IPS-18c (cell line): ENCODE results near the gene CPD.
"Not testable (repeated sequence)": the region's sequence is repeated elsewhere in the genome, so short reads cannot be mapped to it uniquely, and the experiment has no call there.

ENCODE experiments used
- H3K4me3 ChIP-seq: 2 replicates; pipeline ENCODE4 v1.7.0; 2013; ENCODE audit warnings: low read depth, mild to moderate bottlenecking, low read length, moderate library complexity; ENCODE audit not compliant: insufficient read depth
- H3K9me3 ChIP-seq: one replicate; pipeline ENCODE4 v1.6.1; 2013; ENCODE audit warnings: mild to moderate bottlenecking, low read length, moderate library complexity; ENCODE audit not compliant: control insufficient read depth, insufficient read depth

The CPD gene

DNA sequence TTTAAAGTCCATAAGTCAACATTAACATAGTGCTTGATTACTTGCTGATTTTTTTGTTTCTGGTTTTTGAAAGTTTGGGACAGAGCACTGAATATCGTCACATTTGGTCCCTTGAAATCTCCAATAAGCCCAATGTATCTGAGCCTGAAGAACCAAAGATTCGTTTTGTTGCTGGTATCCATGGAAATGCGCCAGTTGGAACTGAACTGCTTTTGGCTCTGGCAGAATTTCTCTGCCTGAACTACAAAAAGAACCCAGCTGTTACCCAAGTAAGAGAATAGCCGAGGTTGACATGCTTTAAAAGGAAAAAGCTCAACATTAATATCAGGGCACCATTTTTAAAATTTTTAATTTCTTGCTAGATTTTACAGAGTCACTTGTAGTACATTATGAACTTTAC is 70.8 kb downstream of the CPD start:
- no peak overlapping the region for H3K4me3 ChIP-seq

DNA sequence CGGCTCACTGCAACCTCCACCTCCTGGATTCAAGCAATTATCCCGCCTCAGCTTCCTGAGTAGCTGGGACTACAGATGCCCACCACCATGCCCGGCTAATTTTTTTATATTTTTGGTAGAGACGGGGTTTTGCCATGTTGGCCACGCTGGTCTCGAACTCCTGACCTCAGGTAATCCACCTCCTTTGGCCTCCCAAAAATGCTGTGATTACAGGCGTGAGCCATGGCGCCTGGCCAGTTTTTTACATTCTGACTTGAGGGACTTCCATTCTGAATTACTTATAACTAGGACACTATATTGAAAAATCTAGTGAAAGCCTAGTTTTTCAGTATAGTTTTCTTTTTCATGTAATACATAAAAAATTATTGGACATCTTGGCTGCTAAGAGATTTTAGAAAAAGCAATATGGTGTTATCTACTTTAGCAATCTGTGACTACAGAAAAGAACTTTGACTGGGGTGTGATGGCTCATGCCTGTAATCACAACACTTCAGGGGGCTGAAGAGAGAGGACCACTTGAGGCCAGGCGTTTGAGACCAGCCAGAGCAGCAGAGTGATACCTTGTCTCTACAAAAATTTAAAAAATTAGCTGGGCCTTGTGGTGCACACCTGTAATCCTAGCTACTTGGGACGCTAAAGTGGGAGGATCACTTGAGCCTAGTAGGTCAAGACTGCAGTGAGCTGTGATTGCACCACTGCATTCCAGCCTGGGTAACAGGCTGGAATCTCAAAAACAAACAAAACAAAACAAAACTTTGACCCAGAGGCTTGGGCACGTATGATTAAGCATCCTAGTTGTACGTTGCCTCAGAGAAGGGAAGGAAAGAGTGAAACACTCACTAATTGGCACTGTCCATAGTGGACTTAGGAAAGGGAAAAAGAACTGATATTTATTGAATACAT is 71.6 kb downstream of the CPD start:
- Histone ChIP-seq H3K4me3 (no peak overlapping the region), H3K9me3 (peaks cover 4% of the 10 kb centered on the region)

More for the DNA sequence above, 70.8 kb downstream of the CPD start:
- H3K9me3 ChIP-seq, result peaks cover 4% of the 10 kb centered on the region

DNA sequence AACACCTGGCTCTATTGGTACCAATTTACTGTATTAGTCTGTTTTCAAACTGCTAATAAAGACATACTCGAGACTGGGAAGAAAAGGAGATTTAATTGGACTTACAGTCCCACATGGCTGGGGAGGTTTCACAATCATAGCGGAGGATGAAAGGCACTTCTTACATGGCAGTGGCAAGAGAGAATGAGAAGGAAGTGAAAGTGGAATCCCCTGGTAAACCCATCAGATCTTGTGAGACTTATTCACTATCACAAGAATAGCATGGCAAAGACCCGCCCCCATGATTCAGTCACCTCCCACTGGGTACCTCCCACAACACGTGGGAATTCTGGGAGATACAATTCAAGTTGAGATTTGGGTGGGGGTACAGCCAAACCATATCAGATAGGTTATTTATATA is 75.9 kb downstream of the CPD start:
- Histone ChIP-seq H3K9me3 (peaks cover 4% of the 10 kb centered on the region), H3K4me3 (no peak overlapping the region)

DNA sequence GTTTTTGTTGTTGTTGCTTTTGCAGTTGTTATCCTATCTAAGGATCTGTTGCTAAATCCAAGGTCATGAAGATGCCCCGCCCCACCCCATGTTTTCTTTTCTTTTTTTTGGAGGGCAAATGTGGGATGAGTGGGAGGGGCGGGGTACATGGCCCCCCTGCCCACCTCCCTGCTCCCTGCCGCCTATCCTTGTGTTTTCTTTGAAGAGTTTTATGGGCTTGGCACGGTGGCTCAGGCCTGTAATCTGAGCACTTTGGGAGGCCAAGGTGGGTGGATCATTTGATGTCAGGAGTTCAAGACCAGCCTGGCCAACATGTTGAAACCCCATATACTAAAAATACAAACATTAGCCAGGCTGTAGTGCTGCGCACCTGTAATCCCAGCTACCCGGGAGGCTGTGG is 79.6 kb downstream of the CPD start:
- Histone ChIP-seq H3K4me3 (no peak overlapping the region), H3K9me3 (peaks cover 4% of the 10 kb centered on the region)

DNA sequence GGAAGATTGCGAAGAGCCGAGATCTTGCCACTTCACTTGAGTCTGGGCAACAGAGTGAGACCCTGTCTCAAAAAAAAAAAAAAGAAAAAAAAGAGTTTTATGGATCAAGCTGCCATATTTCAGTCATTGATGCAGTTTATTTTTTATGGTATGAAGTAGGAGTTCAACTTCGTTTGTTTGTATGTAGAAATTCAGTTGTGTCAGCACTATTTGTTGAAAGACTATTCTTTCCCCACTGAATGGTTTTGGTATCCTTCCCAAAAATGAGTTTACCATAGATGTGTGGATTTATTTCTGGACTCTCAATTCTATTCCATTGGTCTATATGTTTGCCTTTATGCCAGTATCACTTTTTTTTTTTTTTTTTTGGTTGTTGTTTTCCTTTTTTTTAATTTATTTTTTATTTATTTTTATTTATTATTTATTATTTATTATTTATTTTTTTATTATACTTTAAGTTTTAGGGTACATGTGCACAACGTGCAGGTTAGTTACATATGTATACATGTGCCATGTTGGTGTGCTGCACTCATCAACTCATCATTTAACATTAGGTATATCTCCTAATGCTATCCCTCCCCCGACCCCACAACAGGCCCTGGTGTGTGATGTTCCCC is 80.2 kb downstream of the CPD start:
- not testable (repeated sequence) for H3K4me3 ChIP-seq, H3K9me3 ChIP-seq

DNA sequence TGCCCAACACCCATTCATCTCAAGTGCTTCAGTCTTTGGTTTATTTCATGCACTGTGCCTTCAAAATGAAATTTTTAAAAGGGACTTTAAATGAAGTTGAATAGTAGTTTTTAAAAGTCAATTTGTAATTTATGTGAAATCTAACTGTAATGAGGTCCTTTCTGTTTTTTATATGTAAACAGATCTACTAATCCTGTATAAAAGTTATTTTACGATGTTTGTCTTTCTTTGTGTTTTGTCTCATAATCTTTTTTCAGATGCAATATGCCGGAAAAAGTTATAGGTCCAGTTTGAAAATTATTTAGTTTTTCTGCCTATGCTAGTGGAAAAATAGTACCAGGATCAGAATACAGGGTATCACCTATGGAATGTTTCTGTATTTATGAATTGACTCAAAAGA is 89.7 kb downstream of the CPD start:
- Histone ChIP-seq H3K4me3 (no peak overlapping the region), H3K9me3 (no peaks in the 10 kb centered on the region)

DNA sequence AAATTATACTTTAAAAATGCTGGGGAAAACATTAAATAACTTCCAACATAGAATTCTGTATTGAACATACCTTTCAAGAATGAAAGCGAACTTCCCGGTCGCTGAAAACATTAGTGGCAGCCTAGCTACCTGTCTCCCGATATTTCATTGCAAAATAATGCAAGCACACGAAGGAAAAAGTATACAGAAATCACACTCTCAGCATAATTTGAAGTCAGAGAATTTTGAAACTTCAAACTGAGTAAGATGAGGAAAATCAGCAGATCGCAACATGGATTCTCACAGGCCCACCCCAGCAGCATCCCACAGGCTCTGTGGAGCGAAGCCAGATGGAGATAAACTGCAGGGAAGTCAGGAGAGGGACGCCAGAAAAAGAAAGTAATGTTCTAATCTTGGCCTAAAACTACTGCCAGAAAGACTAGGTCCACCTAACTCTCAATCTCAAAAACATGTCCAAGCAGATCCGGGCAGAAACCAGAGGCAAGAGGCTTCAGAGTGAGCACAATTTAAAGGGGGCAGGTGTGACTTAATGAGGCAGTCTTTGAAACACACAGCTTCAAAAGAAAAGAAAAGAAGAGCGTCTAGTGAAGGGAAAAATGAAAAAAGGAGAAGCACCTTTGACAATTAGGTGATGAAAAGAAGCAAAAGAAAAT is 93.6 kb downstream of the CPD start:
- no peak overlapping the region for H3K4me3 ChIP-seq

DNA sequence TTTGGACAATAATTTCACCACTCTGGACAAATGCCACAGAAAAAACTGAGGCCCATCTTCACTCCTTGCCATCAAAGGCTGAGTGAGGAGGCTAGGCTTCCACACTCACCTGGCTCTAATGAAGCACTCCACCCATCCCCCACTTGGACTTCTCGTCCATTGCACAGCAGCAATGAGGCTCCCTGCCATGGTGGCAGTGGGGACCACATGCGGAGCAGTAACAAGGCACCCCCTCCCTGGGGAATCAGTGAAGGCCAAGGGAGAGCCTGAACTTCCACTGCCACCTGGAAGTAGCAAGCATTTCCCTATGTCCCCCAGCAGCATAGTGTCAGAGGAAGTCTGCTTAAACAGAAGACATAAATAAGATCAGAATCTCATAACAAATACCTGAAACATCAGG is 96.5 kb downstream of the CPD start:
- H3K4me3 ChIP-seq, result no peak overlapping the region
- H3K9me3 ChIP-seq, result no peaks in the 10 kb centered on the region

More for the DNA sequence above, 93.6 kb downstream of the CPD start:
- no peaks in the 10 kb centered on the region for H3K9me3 ChIP-seq

DNA sequence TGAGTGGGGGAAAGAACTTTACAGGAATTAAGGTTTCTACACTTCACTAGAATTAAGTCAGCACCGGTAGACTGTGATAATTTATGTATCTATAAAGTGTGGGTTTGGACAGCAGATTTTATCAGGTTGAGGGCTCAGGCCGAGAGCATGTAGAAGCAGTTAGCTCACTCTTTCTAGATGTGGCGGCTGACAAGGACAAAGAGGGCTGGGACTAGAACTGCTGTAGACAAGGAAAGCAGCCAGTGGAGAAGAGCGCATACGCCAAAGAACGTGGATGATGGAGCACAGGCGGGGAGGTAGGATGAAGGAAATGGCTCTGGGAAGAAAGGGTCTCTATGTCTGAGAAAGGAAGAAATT is 98.0 kb downstream of the CPD start:
- Histone ChIP-seq H3K9me3 (no peaks in the 10 kb centered on the region), H3K4me3 (peak overlapping the region; percentile 99; the same call in 1 of the 2 replicates)

DNA sequence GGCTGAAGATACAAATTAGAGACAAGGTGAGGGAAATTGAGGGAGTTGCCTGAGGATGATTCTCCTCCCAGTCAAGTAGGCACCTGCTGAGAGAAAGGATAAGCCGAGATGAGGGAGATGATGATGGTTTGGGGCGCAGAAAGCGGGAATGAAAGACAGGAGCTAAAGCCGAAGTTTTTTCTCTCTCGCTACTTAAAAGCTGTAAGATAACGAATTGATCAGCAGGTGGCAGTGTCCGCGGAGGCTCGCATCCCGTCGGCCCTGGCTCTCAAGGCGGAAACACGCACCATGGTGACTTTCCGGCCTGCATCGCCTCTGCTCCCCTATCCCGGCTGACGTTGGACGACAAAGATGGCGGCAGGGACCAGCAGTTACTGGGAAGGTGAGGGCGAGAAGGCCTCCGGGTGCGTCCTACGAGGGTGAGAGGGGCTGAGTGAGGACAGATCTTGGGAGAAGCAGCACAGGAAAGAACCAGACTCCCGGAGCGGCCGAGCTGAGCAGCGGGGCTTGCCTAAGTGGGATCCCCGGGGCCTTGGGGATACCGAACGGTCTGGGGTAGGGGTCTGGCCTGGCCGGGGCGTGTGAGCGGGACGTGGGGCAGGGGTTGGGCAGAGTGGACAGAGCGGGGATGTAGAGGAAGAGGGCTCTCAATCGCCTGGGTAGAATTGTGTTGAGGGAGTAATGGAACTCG is 98.5 kb downstream of the CPD start, which contains the start of gene GOSR1:
Gene GOSR1, plus strand, starts transcription at position 326 of the 691 bp plus-strand sequence. Its CDS starts 26 bp downstream, at position 352.
- Histone ChIP-seq H3K9me3 (no peaks in the 10 kb centered on the region), H3K4me3 (peak within 1 kb of the TSS; percentile 99)

DNA sequence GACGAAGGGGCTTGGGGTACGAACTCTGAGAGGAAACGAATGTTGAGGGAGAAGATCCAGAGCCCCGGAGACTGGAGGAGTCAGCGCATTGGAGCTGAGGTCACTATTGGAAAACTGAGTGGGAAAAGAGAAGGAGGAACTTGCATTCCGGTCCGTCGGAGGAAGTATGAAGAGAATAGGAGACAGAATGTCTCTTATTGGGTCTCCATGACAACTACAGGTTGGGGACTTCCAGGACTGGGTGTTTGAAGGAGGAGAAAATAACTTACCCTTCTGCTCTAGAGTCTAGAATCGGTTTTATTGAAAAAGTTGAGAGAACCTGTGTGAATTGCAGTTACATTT is 99.0 kb downstream of the CPD start:
- Histone ChIP-seq H3K9me3 (no peaks in the 10 kb centered on the region), H3K4me3 (peak overlapping the region; percentile 99)

DNA sequence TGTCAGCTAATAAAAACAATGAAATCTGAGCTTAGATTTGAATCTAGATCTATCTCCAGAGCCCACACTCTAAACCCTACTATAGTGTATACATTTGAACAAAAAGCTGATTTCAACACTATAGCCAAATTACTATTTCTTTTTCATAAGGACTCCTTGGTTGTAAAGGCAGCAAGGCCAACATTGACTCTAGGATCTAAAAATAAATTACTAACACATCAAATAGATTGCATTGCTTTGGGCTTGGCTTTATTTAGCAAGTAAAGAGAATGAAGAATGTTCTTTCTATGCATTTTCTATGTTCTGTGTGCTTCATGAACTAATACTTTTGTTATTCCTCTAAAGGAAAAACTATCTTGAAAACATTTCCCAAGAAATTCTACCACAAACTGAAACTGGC is 103.8 kb downstream of the CPD start:
- no peaks in the 10 kb centered on the region for H3K9me3 ChIP-seq

DNA sequence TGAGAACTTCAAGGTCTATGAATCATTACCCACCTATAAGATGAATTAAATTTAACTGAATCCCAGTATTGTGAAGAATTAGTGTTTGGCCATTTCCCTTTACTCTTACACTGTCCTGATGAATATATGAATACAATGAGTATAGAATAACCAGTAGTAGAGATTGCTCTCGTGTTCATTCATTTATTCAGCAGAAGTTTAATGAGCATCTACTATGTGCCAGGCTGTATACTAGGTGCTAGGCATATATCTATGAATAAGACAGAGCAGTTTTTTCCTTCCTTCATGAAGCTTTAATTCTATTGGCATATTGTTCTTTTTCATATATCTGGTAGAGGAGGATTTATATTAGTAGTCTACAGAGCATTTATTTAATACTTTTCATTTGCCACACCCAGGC is 104.4 kb downstream of the CPD start:
- H3K9me3 ChIP-seq, result no peaks in the 10 kb centered on the region

More for the DNA sequence above, 103.8 kb downstream of the CPD start:
- H3K4me3 ChIP-seq, result no peak overlapping the region

DNA sequence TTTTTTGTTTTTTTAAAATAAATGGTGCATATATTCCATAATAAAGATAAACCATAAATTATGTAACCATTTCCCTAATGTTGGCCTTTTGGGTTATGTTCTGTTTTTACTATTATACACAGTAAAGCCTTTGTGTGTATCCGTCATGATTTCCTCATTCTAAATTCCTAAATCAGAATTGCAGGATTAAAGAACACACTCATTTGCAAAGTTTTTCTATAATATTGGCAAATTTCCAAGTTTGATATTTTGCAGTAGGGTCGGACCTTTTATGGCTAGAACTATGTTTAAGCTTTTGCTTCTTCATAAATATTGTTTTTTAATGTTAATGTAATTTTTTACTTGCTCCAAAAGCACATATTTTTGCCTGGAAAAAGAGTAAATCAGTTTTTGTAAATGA is 115.1 kb downstream of the CPD start:
- no peaks in the 10 kb centered on the region for H3K9me3 ChIP-seq

More for the DNA sequence above, 104.4 kb downstream of the CPD start:
- no peak overlapping the region for H3K4me3 ChIP-seq

DNA sequence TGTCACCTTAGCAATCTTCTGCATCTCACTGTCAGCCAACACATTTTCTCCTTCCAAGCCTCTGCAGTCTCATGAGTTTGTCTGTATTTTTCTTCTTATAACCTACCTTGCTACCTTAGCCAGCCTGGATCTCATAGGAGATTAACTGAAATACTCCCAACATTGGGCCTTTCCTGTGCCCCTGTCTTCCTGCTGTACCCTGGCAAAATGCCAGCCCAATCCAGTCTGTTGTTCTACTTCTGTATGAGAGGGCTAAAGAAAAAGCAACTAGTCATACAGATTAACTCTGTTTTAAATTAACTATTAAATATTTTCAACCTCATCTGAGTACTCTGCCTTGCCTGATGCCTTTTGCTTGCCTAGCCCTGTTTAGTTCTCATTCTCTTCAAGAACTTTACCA is 116.9 kb downstream of the CPD start:
- Histone ChIP-seq H3K9me3 (no peaks in the 10 kb centered on the region), H3K4me3 (no peak overlapping the region)

More for the DNA sequence above, 115.1 kb downstream of the CPD start:
- no peak overlapping the region for H3K4me3 ChIP-seq

DNA sequence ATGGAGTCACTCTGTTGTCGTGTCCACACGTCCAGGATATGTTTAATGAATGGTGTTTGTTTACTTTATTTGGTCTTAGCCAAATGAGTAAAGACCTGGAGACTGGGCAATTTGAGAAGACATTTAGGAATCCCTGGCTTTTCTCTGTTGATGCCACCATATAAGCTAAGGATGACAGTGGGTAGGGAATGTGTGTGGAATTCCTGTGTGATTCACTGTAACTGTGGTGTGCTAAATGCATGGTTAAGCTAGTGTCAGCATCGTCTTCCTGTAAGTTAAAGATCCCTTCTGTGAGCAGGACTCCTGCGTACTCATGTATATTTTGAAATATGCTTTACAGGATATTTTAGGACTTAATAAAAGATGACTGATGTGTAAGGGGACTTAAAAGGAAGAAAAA is 124.8 kb downstream of the CPD start:
- Histone ChIP-seq H3K9me3 (no peaks in the 10 kb centered on the region), H3K4me3 (no peak overlapping the region)

DNA sequence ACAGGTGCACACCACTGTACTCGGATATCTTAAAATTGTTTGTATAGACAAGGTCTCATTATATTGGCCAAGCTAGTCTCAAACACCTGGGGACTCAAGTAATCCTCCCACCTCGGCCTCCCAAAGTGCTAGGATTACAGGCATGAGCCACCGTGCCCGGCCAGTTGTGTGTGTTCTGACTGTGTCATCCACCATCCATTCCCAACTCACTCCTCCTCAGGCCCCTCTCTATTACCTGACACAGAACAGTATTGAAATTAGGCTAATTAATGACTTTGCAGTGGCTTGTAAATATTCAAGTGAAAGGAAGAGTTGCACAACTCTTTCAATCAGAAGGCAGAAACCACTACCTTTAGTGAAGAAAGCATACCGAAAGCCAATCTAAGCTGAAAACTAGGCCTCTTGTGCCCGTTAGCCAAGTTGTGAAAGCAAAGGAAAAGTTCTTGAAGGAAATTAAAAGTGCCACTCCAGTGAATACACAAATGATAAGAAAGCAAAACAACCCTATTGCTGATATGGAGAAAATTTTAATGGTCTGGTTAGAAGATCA is 127.2 kb downstream of the CPD start:
- Histone ChIP-seq H3K9me3 (no peaks in the 10 kb centered on the region), H3K4me3 (no peak overlapping the region)
